HL-60/S4 treated with phorbol 12-myristate 13-acetate at 8.2 ng/mL for 4 days and 3 days (cell line): Measurements from ENCODE around the gene BABAM1.
"Not testable (repeated sequence)": the region's sequence is repeated elsewhere in the genome, so short reads cannot be mapped to it uniquely, and the experiment has no call there.

Source experiments
- in situ Hi-C: fragments of 300-500 bp; cut with MboI; formaldehyde crosslinking; loops from 2 replicates; pipeline ENCODE4 v1.15.0; 2022; ENCODE audit warnings: low sequenced_read_pairs

BABAM1 gene

GRCh38 chr19:17266589-17266974, 661 bp upstream of the BABAM1 start:
- in situ Hi-C loops: no loop called here

GRCh38 chr19:17268754-17269153, 1.5 kb downstream of the BABAM1 start:
- in situ Hi-C loops: no loop called here

GRCh38 chr19:17274892-17275291, 7.6 kb downstream of the BABAM1 start:
- in situ Hi-C loops: not testable (repeated sequence)

GRCh38 chr19:17275441-17276175, 8.4 kb downstream of the BABAM1 start:
- in situ Hi-C loops: no loop called here

- in situ Hi-C loops: no loop called here
Measured at GRCh38 chr19:17279436-17279835, 12.2 kb downstream of the BABAM1 start.

- in situ Hi-C loops: loop anchor here (10.0 kb wide), 1 partner anchor 517 kb away; no protein-coding TSS in a partner anchor
Measured at GRCh38 chr19:17281391-17282304, 14.4 kb downstream of the BABAM1 start, which contains the start of gene ANKLE1. TSS of gene ANKLE1 (plus strand) at chr19:17281901. CDS start at chr19:17281921, 20 bp downstream.

- in situ Hi-C loops: loop anchor here (10.0 kb wide), 1 partner anchor 518 kb away; no protein-coding TSS in a partner anchor
Measured at GRCh38 chr19:17282488-17283125, 15.4 kb downstream of the BABAM1 start.

GRCh38 chr19:17283504-17283996, 16.3 kb downstream of the BABAM1 start:
- in situ Hi-C loops: loop anchor here (10.0 kb wide), 1 partner anchor 519 kb away; no protein-coding TSS in a partner anchor

- in situ Hi-C loops: loop anchor here (10.0 kb wide), 1 partner anchor 521 kb away; no protein-coding TSS in a partner anchor
Measured at GRCh38 chr19:17285415-17286135, 18.3 kb downstream of the BABAM1 start.

- in situ Hi-C loops: loop anchor here (10.0 kb wide), 1 partner anchor 521 kb away; no protein-coding TSS in a partner anchor
Measured at GRCh38 chr19:17286263-17286662, 19.0 kb downstream of the BABAM1 start.

- in situ Hi-C loops: loop anchor here (10.0 kb wide), 1 partner anchor 522 kb away; no protein-coding TSS in a partner anchor
Measured at GRCh38 chr19:17286752-17287151, 19.5 kb downstream of the BABAM1 start.

GRCh38 chr19:17289489-17289888, 22.2 kb downstream of the BABAM1 start:
- in situ Hi-C loops: loop anchor here (10.0 kb wide), 1 partner anchor 525 kb away; no protein-coding TSS in a partner anchor

- in situ Hi-C loops: no loop called here
Measured at GRCh38 chr19:17292301-17293074, 25.2 kb downstream of the BABAM1 start.

- in situ Hi-C loops: no loop called here
Measured at GRCh38 chr19:17293605-17294004, 26.4 kb downstream of the BABAM1 start.

- in situ Hi-C loops: no loop called here
Measured at GRCh38 chr19:17294051-17294891, 27.0 kb downstream of the BABAM1 start.

GRCh38 chr19:17295551-17295950, 28.3 kb downstream of the BABAM1 start:
- in situ Hi-C loops: not testable (repeated sequence)

- in situ Hi-C loops: no loop called here
Measured at GRCh38 chr19:17296273-17296672, 29.0 kb downstream of the BABAM1 start.

GRCh38 chr19:17296976-17297375, 29.7 kb downstream of the BABAM1 start:
- in situ Hi-C loops: no loop called here
